Stimulated activated CD4-positive, alpha-beta T cell treated with anti-CD3 and anti-CD28 coated beads, Interleukin-4, amount 100 ng/mL, for 1 hour (primary cell): ENCODE measurements around the gene MOSPD2.
A peak's percentile ranks its signal among the peaks of the same experiment; 100 is the strongest.

ENCODE experiments used
- DNase-seq: peaks from one replicate; pipeline ENCODE4 v3.0.0-alpha.2; 2020

MOSPD2 gene

DNA sequence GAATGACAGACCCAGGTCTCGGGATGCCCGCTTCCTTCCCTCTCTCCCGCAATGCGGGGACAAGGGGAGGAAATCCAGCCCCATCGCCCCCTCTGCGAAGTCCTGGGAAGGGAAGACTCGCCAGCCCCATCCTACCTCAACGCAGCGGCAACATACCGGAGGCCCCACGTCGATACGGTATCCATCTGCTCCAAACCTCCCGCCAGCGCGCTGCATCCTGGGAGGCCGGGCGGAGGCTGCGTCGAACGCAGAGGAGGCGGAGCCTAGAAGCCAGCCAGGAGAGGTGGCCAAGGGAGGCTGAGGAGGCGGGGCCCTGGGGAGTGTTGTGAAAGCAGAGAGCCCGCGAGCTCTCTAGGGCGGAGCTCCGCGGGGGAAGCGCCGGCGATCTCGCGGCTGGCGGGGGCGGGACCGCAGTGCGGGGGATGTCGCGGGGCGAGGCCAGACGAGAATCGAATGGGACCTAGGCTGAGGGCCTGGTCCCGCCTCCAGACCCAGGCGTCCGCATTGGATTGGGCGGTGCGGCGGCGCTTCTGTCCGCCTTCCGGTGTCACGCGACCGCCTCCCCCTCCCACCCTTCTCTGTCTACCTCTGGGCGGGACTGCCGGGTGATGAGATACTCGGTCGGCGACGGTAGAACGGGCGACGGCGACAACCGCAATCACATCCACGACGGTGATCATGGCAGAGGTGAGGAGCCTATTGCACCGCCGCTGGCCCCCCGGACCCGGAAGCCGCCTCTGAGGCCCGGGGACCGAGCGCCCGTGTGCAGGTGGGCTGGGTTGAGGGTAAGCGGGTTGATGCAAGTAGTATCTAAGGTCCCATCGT is at the start of gene MOSPD2, which contains the start of gene FANCB:
MOSPD2 (plus strand) TSS at position 571 of the 825 bp plus-strand sequence; CDS start at position 679, 108 bp downstream.
FANCB (minus strand) TSS at position 219 of the 825 bp plus-strand sequence. CDS start 7,559 bp downstream, outside the sequence.
- peak; percentile 92 for DNase-seq

DNA sequence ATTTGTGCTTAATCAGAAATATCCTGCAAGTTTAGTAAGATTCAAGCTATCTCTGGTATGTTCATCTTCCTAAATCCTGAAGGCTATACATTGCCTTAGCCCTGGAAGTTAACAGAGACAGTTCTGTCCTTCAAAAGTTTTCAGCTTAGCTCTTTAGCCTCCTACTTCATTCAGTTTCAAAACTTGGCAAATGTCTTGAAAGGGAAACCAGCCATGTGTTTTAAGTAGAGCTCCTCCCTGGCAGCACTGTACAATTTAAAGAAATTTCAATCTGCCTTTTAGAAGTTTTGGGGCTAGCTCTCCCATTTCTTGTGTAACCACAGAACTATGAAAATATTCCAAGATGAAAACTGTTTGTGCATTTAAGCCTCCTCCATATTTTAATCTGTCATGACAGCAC is 47.4 kb upstream of the MOSPD2 start:
- no peak for DNase-seq

DNA sequence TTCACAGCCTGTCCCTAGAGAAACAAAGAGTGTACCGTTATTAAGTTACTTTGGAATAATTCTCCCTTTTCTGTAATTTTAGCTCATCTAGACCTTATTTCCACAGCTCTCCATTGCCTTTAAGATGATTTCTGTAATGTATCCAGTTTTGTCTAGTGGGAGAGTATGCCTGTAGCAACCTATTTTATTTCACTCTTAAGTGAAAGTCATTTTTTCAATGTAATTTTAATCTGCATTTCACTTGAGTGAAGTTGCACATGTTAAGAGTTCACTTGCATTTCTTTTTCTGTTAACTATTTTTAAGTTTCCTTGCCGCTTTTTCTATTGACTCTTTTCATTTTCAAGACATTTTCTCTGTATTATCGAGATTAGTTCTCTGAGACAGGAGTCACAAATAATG is 46.9 kb upstream of the MOSPD2 start:
- DNase-seq: no peak

DNA sequence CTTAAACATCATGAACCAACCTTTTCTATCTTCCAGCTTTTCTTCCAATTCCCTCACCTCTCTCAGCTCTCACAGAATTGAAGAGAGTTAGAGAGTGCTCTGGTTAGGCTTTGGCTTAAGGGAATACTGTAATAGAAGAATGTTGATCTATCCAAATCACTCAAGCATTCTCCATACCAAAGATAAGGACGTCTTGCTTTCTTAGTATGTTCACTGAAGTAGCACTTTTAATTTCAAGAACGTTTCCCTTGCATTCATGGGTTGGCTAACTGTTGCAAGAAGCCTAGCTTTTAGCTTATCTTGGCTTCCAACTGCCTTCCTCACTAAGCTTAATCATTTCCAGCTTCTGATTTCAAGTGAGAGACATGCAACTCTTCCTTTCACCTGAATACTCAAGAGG is 43.6 kb upstream of the MOSPD2 start:
- no peak for DNase-seq

DNA sequence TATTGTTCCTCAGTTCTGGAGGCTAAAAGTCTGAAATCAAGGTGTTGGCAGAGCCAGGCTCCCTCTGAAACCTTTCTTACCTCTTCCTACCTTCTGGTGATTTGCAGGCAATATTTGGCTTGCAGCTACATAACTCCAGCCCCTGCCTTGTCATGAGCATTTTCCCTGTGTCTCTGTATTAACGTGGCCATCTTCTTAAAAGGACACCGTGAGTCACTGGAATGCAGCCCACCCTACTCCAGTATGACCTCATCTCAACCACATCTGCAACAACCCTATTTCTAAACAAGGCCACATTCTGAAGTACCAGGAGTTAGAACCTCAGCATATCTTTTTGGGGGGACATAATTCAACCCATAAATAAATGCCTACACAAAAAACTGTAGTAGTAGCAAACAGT is 41.1 kb upstream of the MOSPD2 start:
- DNase-seq: no peak

DNA sequence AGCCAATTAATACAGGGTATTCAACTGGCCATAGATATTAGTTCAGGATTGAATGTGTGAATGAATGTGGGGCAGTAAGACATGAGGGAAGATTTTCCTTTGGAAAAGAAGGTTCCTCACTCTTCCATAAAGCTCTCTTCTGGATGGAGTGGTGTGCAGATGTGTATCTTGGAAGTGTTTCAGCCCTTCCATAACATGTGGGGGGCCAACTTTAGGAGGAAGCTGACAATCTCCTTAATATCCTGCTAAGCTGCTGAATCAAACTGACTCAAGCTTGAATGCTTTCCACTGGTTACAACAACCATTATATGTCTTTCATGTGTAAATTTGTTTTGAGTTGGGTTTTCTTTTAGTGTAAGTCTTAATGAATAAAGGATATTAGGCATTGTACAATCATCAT is 40.6 kb upstream of the MOSPD2 start:
- DNase-seq: no peak

DNA sequence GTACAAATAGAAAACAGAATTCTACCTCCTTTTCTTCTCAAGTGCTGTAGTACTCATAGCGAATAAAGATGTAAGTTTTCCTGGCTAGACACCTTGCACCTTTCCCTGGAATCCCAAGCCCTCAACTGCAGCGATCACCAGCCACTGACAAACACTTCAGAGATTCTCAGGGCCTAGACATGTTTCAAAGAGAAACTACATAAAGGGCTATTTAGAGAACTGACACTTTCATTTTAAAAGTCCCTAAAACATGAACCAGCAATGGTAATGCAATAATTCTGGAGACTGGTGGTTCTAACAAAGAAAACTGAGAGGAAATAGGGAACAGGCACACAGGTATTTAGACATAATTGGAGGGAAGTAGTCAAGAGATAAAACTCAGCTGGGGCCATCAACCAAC is 36.1 kb upstream of the MOSPD2 start:
- DNase-seq: no peak

DNA sequence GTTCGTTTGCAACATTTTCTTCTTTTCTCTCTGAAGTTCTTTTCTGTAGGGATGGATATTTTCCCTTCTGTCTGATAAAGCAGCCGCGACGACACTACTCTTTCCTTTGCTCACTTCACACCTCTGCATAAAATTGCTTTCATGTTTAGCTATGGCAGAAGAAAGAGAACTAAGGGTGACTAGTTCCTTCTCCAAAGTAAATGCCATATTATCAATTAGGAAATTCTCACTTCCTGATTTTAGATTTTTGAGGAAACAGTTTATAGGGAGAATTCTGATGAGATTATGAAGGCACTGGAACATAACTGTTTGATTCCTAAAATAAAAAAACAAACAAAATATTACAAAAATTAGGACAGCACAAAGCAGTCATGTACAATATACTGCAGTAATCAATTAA is 29.6 kb upstream of the MOSPD2 start:
- no peak for DNase-seq

DNA sequence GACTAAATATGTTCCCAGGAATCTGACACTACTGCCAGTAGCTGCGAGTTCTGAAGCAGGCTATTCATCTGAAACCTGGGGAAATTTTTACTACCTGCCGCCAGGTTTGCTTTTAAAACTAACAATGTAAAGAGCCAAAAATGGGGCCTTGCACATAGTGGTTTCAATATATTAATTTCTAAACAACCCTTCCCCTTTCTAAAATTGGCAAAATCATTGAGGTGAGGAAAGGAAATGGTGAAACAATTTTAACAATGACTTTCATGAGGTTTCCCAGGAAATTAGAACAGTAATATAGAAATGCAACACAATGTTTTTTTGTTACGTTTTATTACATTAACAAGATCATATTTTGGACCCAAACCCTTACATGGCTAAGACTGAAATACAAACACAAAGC is 21.7 kb upstream of the MOSPD2 start:
- DNase-seq: no peak

DNA sequence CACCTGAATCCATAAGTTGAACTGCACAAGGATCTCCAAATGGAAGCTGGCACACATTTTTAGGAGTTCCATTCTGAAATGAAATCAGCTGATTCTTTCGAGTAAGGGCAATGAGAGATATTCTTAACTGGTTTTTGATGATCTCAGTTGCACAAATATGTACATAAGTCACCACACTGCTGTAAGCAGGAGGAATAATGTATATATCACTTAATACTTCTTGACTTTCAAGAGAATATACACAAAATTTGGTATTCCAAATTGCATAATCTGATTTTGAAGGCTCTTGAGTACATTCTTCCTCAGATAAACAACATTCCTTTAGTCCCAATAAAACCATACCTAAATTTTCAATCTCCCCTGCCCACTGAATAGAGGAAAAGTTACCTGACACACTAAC is 8.6 kb upstream of the MOSPD2 start:
- no peak for DNase-seq

DNA sequence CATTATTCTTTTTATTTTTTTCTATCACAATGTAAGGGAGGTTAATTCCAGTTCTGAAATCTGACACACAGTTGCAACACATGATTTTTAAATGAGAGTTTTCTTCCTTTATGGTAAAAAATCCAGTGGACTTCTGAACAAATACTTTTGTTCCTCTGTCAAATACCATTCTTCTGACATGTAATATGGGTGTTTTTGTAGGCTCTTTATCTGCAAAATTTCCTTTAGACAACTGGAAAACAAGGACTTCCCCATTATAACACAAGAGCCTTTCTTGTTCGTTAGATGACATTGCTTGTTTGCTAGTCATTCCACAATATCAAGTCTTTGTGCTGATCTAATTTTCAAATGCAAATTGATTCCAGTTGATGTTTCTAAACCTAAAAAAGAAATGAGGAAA is 8.0 kb upstream of the MOSPD2 start:
- DNase-seq: no peak

DNA sequence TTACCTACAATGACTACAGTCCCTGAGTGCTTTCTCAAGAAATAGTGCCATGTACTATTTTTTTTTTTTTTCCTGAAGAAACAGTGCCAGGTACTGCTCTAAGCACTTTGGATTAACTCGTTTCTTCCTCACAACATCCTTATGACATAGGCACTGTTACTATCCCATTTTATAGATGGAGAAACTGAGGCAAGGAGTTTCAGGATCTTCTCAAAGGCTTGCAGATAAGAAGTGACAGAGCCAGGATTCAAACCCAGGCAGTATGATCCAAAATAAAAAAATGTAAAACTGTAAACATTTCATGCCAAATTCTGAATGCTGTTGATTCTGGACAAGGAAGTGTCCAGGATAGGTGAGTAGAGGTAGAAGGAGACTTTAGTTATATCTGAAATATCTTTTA is 1.5 kb upstream of the MOSPD2 start:
- DNase-seq: no peak

DNA sequence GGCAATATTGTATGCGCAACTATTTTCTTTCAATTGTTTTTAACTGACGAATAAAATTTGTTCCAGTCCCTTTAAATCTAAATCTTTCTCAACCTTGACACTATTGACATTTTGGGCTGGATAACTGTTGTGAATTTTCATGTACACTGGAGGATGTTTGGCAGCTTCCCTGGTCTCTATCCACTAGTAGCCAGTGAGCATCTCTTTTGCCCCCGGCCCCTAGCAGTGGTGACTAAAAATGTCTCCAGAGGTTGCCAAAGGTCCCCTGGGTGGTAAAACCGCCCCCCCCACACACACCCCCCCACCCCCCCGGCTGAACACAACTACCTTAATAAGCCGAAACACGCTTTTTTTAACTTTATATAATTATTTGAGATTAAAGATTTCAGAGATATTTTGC is 866 bp upstream of the MOSPD2 start:
- DNase-seq: no peak

DNA sequence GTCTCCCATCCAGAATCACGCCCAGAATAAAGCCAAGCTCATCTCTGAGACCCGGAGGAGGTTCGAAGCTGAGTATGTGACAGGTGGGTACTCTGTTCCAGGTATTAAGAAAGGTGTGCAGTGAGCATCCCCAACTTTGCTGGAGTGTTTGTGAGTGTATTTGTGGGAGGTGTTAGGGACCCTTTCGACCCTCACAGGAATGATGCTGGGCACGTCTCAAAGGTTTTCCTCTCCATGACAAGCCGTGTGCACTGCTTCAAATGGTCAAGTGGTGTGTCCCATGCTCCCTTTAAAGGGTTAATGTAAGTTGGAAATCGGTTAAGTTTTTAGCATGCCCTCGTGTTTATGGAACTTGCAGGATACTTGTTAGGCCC is 442 bp downstream of the MOSPD2 start:
- no peak for DNase-seq

DNA sequence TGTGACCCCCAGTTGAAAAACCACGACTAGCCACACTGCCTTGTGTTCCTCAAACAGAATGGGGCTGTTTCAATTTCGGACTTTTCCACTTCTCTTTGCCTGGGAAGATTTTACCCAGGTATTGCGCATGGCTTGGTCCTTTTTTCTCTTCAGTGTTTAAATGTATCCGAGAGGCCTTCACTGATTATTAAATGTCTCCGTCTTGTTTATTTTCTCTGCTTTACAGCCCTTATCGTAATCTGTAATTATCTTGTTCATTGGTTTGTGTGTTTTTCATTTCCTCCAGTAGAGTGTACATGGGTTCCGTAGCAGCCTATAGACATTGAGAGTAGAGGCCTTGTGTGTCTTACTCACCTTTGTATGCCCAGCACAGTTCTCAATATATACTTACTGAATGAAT is 2.4 kb downstream of the MOSPD2 start:
- DNase-seq: no peak

DNA sequence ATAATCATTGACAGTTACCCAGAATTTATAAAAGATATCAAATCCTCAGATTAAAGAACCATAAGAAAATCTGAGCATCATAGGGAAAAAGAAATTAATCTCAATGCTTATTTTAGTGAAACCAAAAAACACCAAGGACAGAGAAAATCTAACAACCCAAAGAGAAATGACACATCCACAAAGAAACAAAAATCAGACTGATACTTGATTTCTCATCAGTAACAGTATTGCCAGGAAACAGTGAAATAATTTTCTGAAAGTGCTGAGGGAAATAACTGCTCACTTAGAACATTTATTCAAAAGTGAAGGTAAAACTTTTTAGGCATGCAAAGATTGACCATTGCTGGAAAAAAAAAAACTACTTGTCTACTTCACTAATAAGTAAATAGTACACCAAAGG is 10.6 kb downstream of the MOSPD2 start:
- DNase-seq: no peak

DNA sequence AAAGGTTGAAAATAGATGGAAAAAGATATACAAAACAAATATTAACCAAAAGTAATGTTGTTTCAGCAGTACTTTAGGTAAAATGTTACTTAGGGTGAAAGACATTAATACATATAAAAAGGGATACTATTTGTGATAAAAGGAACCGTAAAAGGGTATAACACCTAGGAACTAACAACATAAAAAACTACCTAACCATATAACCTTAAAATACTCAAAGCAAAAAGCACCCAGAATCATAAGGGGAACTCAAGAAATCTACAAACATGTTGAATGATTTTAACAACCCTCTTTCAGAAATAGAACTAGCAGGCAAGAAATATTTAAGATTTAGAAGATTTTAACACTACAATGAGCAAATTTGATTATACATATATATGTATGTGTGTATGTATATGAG is 11.5 kb downstream of the MOSPD2 start:
- DNase-seq: no peak

DNA sequence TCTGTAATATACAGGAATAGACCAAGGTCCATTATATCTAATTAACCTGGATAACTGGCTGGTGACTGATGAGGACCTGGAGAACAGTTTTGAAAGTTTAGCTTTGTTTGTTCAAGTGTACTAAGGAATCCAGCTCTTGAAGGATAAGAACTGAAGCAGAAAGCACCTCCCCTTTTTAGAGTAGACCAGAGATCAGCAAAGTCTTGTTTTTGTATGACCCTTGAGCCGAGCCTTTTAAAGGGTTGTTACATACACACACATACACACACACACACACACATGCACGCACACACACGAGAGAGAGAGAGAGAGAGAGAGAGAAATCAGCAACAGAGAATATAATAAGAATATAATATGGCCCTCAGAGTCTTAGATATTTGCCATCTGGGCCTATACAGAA is 13.0 kb downstream of the MOSPD2 start:
- DNase-seq: no peak

DNA sequence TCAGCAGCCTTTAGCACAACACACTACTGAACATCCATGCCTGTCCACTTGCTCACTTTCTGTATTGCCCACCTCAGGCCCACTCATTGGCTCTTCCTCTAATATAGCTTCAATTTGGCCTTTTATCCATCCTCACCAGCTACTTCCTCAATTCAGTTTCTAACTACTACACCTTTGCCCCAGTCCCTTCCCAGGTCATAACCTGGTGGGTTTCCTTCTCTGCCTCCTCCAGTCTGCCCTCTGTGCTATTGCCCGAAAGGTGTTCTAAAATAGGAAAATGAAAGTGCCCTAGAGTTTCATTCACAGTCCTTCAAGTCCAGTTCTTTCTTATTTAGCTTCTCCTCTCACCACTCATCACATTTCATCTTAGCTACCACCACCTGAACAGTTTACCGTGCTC is 23.1 kb downstream of the MOSPD2 start:
- no peak for DNase-seq

DNA sequence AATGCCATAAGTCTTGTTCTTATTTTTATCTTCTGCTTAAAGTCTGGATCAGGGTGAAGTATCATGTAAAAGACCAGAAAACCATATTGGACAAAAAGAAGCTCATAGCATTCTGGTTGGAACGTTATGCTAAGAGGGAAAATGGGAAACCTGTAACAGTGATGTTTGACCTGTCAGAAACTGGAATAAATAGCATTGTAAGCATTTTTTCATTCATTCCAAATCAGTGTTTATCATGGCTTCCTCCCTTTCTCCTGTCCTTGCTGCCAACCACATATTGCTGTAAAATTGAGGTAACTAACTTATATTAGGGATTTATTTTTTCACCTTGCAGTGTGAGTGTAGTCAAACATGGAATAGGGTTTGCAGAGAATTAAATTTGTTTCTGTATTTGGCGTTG is 23.8 kb downstream of the MOSPD2 start:
- DNase-seq: no peak

DNA sequence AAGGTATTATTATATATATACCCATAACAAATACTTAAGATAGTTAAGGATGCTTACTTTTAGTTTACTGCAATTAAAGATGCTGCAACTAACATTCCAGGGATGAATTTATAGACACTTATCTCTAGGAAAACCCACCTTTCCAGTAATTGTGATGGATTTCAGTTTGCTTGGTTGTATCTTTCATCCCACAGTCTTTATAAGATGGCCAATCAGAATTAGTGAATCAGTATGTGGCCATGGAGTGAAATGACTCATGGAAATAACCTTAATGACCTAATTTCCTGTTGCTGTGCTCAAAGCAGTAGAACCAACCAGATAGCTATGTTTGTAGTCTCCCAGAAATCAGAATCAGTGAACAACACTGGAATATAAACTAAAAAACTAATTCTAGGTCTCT is 26.4 kb downstream of the MOSPD2 start:
- DNase-seq: no peak

DNA sequence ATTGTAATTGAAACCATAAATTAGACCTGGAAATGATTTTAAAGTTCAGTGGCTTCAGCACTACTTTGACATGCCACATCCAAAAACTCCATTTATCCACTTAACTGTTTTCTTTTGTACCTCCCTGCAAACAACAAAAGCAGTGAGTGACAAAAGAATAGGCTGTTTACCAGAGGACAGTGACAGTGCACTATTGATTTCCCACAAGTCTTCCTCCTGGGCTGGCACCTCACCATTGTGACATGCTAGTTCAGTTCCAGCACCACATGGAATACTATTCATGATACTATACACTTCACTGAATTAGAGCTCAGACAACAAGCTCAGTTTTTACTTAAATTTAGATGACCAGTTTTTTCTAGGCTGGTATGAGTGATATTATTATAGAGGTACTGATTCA is 29.3 kb downstream of the MOSPD2 start:
- no peak for DNase-seq

DNA sequence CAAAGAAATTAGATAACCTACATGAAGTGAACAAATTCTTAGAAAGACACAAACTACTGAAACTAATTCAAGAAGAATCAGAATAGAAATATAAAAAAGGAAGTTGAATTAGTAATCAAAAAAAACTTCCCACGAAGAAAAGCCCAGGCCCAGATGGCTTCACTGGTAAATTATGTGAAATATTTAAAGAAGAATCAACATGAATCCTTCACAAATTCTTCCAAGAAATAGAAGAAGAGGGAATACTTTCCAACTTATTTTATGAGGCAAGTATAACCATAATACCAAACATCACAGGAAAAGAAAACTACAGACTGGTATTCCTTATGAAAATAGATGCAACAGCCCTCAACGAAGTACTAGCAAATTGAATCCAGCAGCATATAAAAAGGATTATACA is 30.7 kb downstream of the MOSPD2 start:
- DNase-seq: no peak

DNA sequence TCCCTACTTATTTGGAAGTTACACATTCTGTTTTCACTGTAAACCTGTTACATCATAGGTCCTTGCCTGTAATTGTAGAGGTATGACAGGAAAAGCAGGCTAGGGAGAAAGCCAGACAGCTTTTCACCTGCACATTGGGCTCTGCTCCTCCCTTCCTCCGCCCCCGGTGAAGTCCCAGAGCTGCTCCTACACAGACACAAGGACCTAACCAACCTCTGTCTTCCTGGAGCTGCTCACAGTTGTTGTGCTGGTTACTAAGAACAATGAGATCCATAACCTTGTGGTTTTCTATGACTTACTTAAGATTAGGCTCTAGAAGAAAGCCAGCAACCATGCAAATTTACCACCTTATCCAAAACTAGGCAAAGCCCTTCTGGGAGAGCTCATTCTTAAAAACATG is 40.0 kb downstream of the MOSPD2 start:
- DNase-seq: no peak

DNA sequence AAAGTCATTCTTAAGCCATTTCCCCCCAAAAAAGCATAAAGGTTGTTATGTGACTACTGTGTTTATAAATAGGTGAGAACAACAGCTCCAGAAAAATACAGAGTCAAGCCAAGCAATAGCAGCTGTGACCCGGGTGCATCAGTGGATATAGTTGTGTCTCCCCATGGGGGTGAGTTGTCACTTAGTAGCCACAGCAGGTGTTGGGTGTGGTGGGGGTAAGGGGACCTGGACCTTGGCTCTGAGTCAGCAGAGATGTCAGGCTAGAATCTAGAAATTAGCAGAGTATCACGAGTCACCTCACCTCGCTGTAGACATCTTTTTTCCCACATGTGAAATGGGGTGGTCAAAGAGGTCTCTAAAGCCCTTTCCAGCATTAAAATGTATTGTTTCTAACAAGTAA is 42.4 kb downstream of the MOSPD2 start:
- no peak for DNase-seq
